HL-60 (cell line): ENCODE data around the gene FERMT3.

Experiments used
- DNase-seq, 2 experiments: peaks; one replicate each; pipeline ENCODE4 v3.0.0-alpha.2; 2010 to 2020; ENCODE audit warnings: low read depth in 1 of 2, low spot score in 1 of 2
- H3K27ac ChIP-seq: fragments of 250-450 bp; sonication (Bioruptor Pico); replicated peaks from 2 replicates; pipeline ENCODE4 v1.5.1; 2020; ENCODE audit warnings: mild to moderate bottlenecking, moderate library complexity
- H3K27me3 ChIP-seq: fragments of 250-450 bp; sonication (Bioruptor Pico); 2 replicates; pipeline ENCODE4 v1.5.1; 2021; ENCODE audit warnings: mild to moderate bottlenecking, moderate library complexity; ENCODE audit not compliant: insufficient read depth, poor library complexity, severe bottlenecking
- H3K4me3 ChIP-seq: replicated peaks from 2 replicates; pipeline ENCODE4 v1.5.1; 2011; ENCODE audit warnings: mild to moderate bottlenecking, control low read depth, low read length; ENCODE audit not compliant: insufficient read depth
- GABPA ChIP-seq: IDR thresholded peaks from 2 replicates; pipeline ENCODE4 v1.6.1; 2012; ENCODE audit warnings: low read depth
- POLR2AphosphoS5 ChIP-seq: IDR thresholded peaks from 2 replicates; pipeline ENCODE4 v1.6.1; 2012; ENCODE audit warnings: low read depth
- SPI1 ChIP-seq: IDR thresholded peaks from 2 replicates; pipeline ENCODE4 v1.6.1; 2012; ENCODE audit warnings: low read depth, mild to moderate bottlenecking, borderline replicate concordance
- TF ChIP-seq, protein P1 (sequence below): IDR thresholded peaks from one replicate; pipeline ENCODE4 v1.5.1; 2011; ENCODE audit warnings: low read length, control low read depth, inconsistent platforms; ENCODE audit not compliant: insufficient read depth
- TF ChIP-seq, protein P2 (sequence below): IDR thresholded peaks from 2 replicates; pipeline ENCODE4 v1.6.1; 2012; ENCODE audit warnings: low read depth; ENCODE audit not compliant: insufficient replicate concordance

The FERMT3 gene

DNA sequence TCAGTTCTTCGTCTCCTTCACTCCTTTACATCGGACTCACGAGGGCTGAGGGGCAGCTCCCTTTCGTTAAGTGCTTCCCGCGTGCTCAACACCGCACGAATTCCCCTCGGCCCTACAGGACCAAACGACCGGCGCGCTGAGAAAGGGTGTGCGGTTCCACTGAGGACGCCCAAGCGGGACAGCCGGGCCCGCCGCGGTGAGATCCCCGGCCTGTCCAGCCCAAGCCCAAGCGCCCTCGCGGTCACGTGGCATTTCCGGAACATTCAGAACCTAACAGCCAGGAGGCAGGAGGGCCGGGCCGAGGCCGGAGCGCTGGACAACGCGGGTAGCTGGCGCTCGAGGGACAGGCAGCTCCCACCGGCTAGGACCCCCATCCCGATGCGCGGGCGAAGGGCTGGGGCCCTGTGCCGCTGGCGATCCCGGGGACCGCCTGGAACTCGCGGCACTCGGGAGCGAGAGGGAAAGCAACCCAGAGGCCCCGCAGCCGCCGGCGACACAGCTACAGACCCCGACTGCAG, 21.3 kb upstream of the FERMT3 start:
- Histone ChIP-seq H3K27me3 (no peaks in the 10 kb centered on the region), H3K4me3 (peak overlapping the region; percentile 88), H3K27ac (peak overlapping the region; percentile 76)
- TF ChIP-seq, protein P1, sequence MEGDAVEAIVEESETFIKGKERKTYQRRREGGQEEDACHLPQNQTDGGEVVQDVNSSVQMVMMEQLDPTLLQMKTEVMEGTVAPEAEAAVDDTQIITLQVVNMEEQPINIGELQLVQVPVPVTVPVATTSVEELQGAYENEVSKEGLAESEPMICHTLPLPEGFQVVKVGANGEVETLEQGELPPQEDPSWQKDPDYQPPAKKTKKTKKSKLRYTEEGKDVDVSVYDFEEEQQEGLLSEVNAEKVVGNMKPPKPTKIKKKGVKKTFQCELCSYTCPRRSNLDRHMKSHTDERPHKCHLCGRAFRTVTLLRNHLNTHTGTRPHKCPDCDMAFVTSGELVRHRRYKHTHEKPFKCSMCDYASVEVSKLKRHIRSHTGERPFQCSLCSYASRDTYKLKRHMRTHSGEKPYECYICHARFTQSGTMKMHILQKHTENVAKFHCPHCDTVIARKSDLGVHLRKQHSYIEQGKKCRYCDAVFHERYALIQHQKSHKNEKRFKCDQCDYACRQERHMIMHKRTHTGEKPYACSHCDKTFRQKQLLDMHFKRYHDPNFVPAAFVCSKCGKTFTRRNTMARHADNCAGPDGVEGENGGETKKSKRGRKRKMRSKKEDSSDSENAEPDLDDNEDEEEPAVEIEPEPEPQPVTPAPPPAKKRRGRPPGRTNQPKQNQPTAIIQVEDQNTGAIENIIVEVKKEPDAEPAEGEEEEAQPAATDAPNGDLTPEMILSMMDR: no peak
- no peak for TF ChIP-seq SPI1
- TF ChIP-seq POLR2AphosphoS5: peak; percentile 88
- TF ChIP-seq, protein P2, sequence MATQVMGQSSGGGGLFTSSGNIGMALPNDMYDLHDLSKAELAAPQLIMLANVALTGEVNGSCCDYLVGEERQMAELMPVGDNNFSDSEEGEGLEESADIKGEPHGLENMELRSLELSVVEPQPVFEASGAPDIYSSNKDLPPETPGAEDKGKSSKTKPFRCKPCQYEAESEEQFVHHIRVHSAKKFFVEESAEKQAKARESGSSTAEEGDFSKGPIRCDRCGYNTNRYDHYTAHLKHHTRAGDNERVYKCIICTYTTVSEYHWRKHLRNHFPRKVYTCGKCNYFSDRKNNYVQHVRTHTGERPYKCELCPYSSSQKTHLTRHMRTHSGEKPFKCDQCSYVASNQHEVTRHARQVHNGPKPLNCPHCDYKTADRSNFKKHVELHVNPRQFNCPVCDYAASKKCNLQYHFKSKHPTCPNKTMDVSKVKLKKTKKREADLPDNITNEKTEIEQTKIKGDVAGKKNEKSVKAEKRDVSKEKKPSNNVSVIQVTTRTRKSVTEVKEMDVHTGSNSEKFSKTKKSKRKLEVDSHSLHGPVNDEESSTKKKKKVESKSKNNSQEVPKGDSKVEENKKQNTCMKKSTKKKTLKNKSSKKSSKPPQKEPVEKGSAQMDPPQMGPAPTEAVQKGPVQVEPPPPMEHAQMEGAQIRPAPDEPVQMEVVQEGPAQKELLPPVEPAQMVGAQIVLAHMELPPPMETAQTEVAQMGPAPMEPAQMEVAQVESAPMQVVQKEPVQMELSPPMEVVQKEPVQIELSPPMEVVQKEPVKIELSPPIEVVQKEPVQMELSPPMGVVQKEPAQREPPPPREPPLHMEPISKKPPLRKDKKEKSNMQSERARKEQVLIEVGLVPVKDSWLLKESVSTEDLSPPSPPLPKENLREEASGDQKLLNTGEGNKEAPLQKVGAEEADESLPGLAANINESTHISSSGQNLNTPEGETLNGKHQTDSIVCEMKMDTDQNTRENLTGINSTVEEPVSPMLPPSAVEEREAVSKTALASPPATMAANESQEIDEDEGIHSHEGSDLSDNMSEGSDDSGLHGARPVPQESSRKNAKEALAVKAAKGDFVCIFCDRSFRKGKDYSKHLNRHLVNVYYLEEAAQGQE: peak; percentile 58
- TF ChIP-seq GABPA: no peak
- peak in 1 of 2 experiments; percentile 51 for DNase-seq

DNA sequence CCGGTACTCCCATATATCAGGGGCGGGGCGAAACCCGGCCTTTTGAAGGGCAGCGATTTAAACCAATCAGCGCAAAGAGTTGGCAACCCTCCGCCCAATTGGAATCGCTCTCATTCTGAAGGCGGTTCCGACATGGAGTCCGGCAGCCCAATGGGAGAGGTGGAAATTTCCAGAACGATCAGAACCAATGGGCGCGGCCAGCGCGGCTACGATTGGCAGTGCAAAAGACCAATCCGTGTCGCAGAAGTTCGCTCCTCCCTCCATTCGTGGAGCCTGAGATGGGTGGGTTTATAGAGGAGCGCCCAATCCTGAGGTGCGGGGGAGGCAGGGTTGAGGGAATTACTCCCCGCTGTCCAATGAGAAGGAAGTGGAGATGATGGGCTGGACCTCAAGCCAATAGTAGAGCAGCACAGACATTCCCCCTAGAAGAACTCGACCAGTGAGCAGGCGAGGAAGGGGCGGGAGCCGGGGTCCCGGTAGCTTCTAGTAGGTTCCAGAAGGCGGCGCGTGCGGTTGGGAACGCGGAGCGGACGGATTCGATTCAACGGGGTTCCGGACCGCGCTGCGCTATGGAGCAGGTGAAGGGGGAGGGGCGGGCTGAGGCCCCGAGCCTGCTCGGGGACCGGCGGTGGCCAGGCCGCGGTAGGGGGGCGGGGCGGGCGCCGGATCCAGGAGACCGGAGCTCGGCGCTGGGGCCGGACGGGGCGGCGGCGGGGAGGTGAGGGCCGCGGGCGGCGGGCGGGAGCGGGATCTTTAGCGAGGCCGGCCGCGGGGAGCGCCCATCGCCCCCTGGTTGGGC, 20.6 kb upstream of the FERMT3 start, which contains the start of gene STIP1:
STIP1 (plus strand) TSS at position 479 of the 799 bp plus-strand sequence; CDS start at position 570, 91 bp downstream.
- H3K4me3 ChIP-seq: peak within 1 kb of the TSS; percentile 88
- no peak for TF ChIP-seq SPI1
- TF ChIP-seq, protein P2: peak; percentile 21
- TF ChIP-seq, protein P1: no peak
- no peak for TF ChIP-seq POLR2AphosphoS5
- TF ChIP-seq GABPA: peak; percentile 39
- H3K27ac ChIP-seq: peak within 1 kb of the TSS; percentile 76

DNA sequence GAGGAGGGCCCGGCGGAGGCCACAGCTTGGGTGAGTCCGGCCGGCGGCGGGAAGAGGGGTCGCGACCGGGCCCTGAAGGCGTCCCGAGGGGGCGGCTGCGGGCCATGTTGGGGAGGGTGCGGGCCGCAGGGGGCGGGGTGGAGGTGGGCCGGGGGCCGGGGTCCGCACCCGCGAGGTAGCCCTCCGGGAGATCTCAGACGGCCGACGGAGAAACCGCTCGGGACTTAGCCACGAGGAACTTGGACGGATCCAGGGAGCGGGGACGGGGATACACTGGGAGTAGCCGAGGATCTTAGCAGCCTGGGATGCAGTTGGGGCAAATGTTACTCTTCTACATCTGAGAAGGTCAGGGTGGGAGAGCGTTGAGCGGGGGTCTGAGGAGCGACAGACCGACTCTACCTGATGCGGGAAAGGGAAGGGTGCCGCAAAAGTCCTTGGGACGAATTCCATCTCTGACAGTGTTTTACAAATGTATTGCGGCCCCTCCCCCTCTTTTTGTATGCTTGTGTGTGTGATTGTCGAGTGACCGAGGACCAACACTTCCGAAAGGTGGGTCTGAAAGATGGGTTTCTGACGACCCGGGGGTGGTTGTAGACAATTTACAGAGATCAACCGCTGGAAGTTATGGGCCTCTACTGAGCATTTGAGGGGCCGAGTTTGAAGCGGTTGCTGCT, 19.9 kb upstream of the FERMT3 start:
- TF ChIP-seq, protein P2: no peak
- TF ChIP-seq POLR2AphosphoS5 (no peak), GABPA (no peak), SPI1 (no peak)
- TF ChIP-seq, protein P1: no peak
- Histone ChIP-seq H3K4me3 (no peak overlapping the region), H3K27ac (no peak overlapping the region; the same call in 1 of the 2 replicates), H3K27me3 (no peaks in the 10 kb centered on the region)
- peak; percentile 21 to 29 for DNase-seq

More for the DNA sequence above, 20.6 kb upstream of the FERMT3 start, which contains the start of gene STIP1:
- H3K27me3 ChIP-seq: no peaks in the 10 kb centered on the region
- peak; percentile 100 for DNase-seq
